ENCODE results near the gene HHIPL1. TPM values are rescaled to one million over a fixed set of nuclear protein-coding genes. Genes with fewer than 3 reads are reported as not detected.
A peak's percentile ranks its signal among the peaks of the same experiment; 100 is the strongest.

The HHIPL1 gene
- total and polyA plus RNA-seq, 2 of the 8 experiments (the other 6 are each of a cell fraction or from before 2014, with no cell fraction given): 1.5 to 2.6 TPM

DNA sequence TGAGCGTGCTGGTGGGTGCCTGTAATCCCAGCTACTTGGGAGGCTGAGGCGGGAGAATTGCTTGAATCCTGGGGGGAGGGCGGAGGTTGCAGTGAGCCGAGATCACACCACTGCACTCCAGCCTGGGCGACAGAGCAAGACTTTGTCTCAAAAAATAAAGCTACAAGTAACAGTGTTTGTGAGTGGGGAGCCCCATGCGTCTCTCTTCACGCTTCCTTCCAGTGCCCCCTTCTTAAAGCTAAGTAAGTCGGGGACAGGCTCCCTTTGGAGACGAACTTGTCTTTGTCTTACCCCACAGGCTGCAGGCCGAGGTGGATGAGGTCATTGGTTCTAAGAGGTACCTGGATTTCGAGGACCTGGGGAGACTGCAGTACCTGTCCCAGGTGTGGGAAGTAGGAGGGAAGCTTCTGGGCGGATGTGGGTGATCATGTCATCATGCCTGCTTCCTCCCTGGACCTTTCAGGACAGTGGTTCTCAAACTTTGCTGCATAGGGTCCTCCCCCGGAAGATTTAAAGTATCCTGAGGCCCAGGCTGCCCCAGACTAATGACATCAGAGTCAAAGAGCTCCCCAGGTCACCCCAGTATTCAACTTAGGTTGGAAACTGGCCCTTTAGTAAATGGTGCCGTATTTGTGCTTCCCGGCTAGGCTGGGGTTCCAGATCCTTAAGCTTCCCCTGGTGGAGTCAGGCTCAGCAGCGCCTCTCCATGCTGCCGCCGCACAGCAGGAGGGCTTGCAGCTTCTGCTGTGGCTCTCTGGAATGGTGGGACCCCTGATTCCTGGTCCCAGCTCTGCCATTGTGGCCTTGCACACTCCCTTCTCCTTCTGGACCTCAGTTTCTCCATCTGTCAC lies 76.2 kb downstream of the HHIPL1 start:
- no peak overlapping the region for H3K9ac ChIP-seq (replicated peaks in 1 of 4; ENCODE audit: extremely low read depth in 1 of 4, low read depth in 3 of 4, low read length in 3 of 4)
- peaks cover 0 to 1% of the 10 kb centered on the region in 2 experiments for H4K20me1 ChIP-seq (replicated peaks in 1 of 2; ENCODE audit: control insufficient read depth in 1 of 2, insufficient read depth in 2 of 2, low read length in 2 of 2)
- H3K79me1 ChIP-seq (ENCODE audit: low read depth, low read length): no peaks in the 10 kb centered on the region
- no peak overlapping the region for H3K14ac ChIP-seq (ENCODE audit: insufficient read length)
- H3K4me2 ChIP-seq (ENCODE audit: insufficient read depth in 1 of 2, low read depth in 2 of 2, low read length in 2 of 2): no peak overlapping the region
- H2BK12ac ChIP-seq (ENCODE audit: low read depth, low read length): no peak overlapping the region
- ChIA-PET POLR2A (ENCODE audit: partially characterized antibody) (interaction anchor here (1.0 kb wide), 1 partner anchor 168 kb away, joined by 3 read pairs; no protein-coding TSS in a partner anchor), CTCF (ENCODE audit: partially characterized antibody) (interaction anchor here (0.7 to 1.9 kb wide), 5 partner anchors 9 to 191 kb away, joined by 3 to 9 read pairs (median 5); no protein-coding TSS in a partner anchor)
- H3K4ac ChIP-seq (replicated peaks; ENCODE audit: insufficient read length, low read depth, low read length): no peak overlapping the region
- no peak overlapping the region for H4K91ac ChIP-seq (replicated peaks; ENCODE audit: insufficient read length, low read length)
- H3K27me3 ChIP-seq (replicated peaks in 1 of 4; ENCODE audit: control insufficient read depth in 3 of 4, extremely low read depth in 1 of 4, insufficient read depth in 3 of 4, low read length in 3 of 4): no peaks in the 10 kb centered on the region
- no peaks in the 10 kb centered on the region for H3K79me2 ChIP-seq (ENCODE audit: control insufficient read depth in 1 of 2, insufficient read depth in 2 of 2, low read length in 2 of 2)
- no peak overlapping the region for H3K56ac ChIP-seq (replicated peaks; ENCODE audit: insufficient read length, low read depth, low read length)
- peak in 1 of 2 experiments; percentile 44 for DNase-seq (ENCODE audit: low read depth in 1 of 2, low spot score in 2 of 2)
- H2AFZ ChIP-seq (ENCODE audit: low read length): no peak overlapping the region
- H3K4me3 ChIP-seq (ENCODE audit: extremely low read depth in 1 of 4, insufficient read depth in 2 of 4, low read depth in 3 of 4, low read length in 4 of 4): no peak overlapping the region
- H2BK20ac ChIP-seq (ENCODE audit: low read length): no peak overlapping the region
- H3K4me1 ChIP-seq (replicated peaks in 1 of 4; ENCODE audit: control insufficient read depth in 3 of 4, insufficient read depth in 4 of 4, low read length in 3 of 4): peaks cover 0 to 8% (median under 1%) of the 10 kb centered on the region in 4 experiments; a peak in 3 of 7 replicates
- 91% methylated on average over 16 of the region's 18 CpGs; no CpG with 5 or more reads in 1 of the 2 experiments for WGBS, 2 experiments (ENCODE audit: extremely low coverage in 1 of 2, insufficient coverage in 1 of 2, insufficient read length in 1 of 2, insufficient replicate concordance in 2 of 2, low coverage in 1 of 2, low lambda C conversion rate in 2 of 2, missing lambda C conversion rate in 1 of 2)
- no peak overlapping the region; the same call in 1 of the 2 replicates for H2BK15ac ChIP-seq (ENCODE audit: low read length)
- H3K23me2 ChIP-seq (ENCODE audit: low read depth, low read length): no peaks in the 10 kb centered on the region
- H2BK5ac ChIP-seq (ENCODE audit: low read depth, low read length): no peak overlapping the region; the same call in 1 of the 2 replicates
- H4K5ac ChIP-seq (ENCODE audit: insufficient read length, low read depth, low read length): no peak overlapping the region
- H2BK120ac ChIP-seq (replicated peaks; ENCODE audit: low read depth, low read length): no peak overlapping the region
- no peak overlapping the region for H3K23ac ChIP-seq (ENCODE audit: insufficient read length)
- no peaks in the 10 kb centered on the region for H3K36me3 ChIP-seq (ENCODE audit: control insufficient read depth in 2 of 4, insufficient read depth in 4 of 4, low read length in 3 of 4)
- no peak overlapping the region for H4K8ac ChIP-seq (ENCODE audit: extremely low read depth, insufficient read depth, low read length)
- H3K27ac ChIP-seq (ENCODE audit: low read depth, low read length): no peak overlapping the region; the same call in 1 of the 2 replicates
- no peaks in the 10 kb centered on the region for H3K9me3 ChIP-seq (ENCODE audit: insufficient read depth in 2 of 2, low read depth in 1 of 2, low read length in 1 of 2)
- FAIRE-seq: no peak
- no peak overlapping the region for H2AK5ac ChIP-seq (ENCODE audit: low read depth, low read length)
- no peak overlapping the region for H3K18ac ChIP-seq (ENCODE audit: extremely low read depth, low read length)
- TF ChIP-seq KDM4A (IDR thresholded peaks at IDR 0.05; ENCODE audit: low read depth, low read length, severe bottlenecking): no peak
- TF ChIP-seq HDAC6 (IDR thresholded peaks at IDR 0.05; ENCODE audit: low read depth, low read length): no peak
- TF ChIP-seq EGR1 (IDR thresholded peaks at IDR 0.05; ENCODE audit: borderline replicate concordance, low read depth, low read length): no peak
- TF ChIP-seq, protein P1, sequence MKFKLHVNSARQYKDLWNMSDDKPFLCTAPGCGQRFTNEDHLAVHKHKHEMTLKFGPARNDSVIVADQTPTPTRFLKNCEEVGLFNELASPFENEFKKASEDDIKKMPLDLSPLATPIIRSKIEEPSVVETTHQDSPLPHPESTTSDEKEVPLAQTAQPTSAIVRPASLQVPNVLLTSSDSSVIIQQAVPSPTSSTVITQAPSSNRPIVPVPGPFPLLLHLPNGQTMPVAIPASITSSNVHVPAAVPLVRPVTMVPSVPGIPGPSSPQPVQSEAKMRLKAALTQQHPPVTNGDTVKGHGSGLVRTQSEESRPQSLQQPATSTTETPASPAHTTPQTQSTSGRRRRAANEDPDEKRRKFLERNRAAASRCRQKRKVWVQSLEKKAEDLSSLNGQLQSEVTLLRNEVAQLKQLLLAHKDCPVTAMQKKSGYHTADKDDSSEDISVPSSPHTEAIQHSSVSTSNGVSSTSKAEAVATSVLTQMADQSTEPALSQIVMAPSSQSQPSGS (IDR thresholded peaks at IDR 0.05; ENCODE audit: low read length): no peak
- TF ChIP-seq SIN3A (conservative IDR thresholded peaks at IDR 0.05 in 1 of 2, IDR thresholded peaks at IDR 0.05 in 1 of 2; ENCODE audit: low read depth in 1 of 2, low read length in 2 of 2): no peak
- TF ChIP-seq SIX5 (IDR thresholded peaks at IDR 0.05; ENCODE audit: low read depth, low read length): no peak
- TF ChIP-seq SAP30 (IDR thresholded peaks at IDR 0.05; ENCODE audit: insufficient read depth, insufficient replicate concordance, low read length): no peak
- TF ChIP-seq POLR2A (IDR thresholded peaks at IDR 0.05; ENCODE audit: control extremely low read depth in 1 of 2, low read depth in 2 of 2, low read length in 2 of 2): no peak
- no peak for TF ChIP-seq TAF1 (IDR thresholded peaks at IDR 0.05; ENCODE audit: low read depth, low read length)
- no peak for TF ChIP-seq POU5F1 (IDR thresholded peaks at IDR 0.05; ENCODE audit: low read depth, low read length)

Data from H1 (cell line).